LNCAP (cell line): ENCODE results near the gene PCK1.

Source experiments
- TF ChIP-seq, protein P1 (sequence below): fragments of 450-650 bp; IDR thresholded peaks from 2 replicates; pipeline ENCODE4 v1.5.1; 2017; ENCODE audit warnings: mild to moderate bottlenecking

The PCK1 gene

DNA sequence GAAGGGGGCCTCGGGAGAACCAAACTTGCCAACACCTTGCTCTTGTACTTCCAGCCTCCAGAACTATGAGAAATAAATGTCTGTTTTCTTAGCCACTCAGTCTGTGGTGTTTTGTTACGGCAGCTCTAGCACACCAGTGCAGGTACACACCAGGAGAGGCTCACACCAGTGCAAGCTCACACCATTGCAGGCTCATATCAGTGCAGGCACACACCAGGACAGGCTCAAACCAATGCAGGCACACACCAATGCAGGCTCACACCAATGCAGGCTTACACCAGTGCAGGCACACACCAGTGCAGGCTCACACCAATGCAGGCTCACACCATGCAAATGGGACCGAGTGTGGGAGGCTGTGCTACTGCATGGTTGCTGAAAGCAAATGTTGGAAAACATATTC lies 31.1 kb upstream of the PCK1 start:
- TF ChIP-seq, protein P1, sequence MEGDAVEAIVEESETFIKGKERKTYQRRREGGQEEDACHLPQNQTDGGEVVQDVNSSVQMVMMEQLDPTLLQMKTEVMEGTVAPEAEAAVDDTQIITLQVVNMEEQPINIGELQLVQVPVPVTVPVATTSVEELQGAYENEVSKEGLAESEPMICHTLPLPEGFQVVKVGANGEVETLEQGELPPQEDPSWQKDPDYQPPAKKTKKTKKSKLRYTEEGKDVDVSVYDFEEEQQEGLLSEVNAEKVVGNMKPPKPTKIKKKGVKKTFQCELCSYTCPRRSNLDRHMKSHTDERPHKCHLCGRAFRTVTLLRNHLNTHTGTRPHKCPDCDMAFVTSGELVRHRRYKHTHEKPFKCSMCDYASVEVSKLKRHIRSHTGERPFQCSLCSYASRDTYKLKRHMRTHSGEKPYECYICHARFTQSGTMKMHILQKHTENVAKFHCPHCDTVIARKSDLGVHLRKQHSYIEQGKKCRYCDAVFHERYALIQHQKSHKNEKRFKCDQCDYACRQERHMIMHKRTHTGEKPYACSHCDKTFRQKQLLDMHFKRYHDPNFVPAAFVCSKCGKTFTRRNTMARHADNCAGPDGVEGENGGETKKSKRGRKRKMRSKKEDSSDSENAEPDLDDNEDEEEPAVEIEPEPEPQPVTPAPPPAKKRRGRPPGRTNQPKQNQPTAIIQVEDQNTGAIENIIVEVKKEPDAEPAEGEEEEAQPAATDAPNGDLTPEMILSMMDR: no peak

GRCh38 chr20:57530327-57530981 lies 30.5 kb upstream of the PCK1 start:
- TF ChIP-seq, protein P1: no peak

GRCh38 chr20:57532104-57532503 lies 28.8 kb upstream of the PCK1 start:
- TF ChIP-seq, protein P1: no peak

DNA sequence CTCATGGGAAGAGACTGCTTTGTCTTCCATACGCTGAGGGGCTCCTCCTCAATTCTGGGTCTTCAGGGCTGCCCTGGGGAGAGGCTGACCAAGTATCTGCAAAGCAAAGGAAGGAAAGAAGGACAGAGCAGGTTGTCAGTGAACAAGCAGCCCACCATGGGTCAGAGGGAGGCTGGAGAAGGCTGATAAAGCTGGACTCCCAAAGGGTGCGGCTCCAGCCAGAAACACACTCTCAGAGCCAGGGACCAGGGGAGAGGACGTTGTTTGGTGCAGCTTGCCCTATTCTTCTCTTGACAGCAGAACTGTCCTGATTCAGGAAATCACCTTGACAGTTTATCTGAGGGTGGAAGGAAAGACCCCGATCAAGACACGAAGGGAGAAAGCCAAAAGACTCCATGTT lies 25.6 kb upstream of the PCK1 start:
- TF ChIP-seq, protein P1: no peak

DNA sequence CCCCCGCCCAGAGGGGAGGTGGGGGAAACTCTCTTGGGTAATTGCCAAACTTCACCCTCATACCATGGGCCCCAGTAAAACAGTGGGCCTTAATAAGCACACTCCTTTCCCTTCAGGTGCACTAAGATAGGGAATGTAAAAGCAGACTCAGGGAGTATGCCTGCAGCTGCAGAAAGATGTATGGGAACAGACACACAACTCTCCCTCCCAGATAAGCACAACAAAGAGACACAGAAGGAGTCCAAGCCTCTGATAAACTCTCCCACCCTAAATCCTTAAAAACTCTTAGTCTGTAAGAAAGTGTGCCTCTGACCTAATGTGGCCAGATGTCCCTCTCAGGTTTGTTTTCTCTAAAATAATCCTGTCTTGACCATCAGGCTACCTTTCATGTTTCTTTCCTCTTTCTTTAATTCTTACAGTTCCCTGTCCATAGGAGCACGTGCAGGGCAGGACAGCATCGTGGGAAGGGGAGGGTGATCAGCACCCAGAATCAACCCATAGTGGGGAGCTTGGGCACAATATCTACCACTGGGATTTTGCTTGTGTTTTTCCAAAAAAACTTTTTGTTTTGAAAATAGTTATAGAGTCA lies 24.7 kb upstream of the PCK1 start:
- TF ChIP-seq, protein P1: no peak

- TF ChIP-seq, protein P1: no peak
Observed at GRCh38 chr20:57536771-57537724, 23.9 kb upstream of the PCK1 start.

DNA sequence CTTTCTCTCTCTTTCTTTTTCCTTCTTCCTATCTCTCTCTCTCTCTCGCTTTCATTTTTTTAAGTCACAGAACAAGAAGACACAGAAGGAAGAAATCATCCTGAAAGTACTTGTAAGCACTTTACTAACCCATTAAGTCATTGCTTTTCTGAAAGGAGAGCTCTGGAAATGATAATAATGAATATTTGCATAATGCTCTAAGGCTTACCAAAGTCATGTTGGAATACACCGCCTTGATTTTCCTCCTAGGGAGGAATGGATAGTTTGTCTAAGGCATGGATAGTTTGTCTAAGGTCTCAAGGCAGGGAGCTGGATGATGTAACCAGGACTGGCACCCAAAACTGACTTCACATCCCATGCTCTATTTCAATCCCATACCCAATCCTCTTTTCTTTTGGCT lies 23.1 kb upstream of the PCK1 start:
- TF ChIP-seq, protein P1: no peak
